ENCODE data around the gene RTF1.

The RTF1 gene

DNA sequence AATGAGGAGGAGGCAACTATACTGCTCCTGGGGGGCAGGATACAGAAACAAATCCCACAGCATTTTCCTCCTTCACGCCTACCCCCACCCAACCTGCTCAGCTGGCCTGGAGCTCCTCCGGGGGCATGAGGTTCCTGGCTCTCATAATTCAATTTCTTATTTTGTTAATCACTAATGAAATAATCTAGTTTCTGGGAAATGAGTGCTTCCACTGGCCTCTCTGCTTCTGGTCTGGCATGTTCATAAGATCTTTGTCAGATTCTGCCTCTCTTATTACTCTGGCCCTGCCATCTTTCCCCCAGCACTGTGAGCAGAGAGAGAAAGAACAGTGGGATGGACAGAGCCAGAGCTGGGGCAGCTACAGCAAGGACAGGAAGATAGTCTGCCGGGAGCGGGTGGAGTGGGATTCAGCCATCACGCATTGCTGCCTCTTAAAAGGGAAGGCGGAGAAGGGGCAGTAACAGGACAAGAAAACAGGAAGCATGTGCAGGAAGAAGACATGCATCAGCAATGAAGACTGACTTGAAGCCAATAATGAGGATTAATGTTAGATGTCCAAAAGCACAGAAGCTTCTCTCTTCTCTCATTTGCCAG lies 113.6 kb downstream of the RTF1 start:
- Histone ChIP-seq H3K27me3 (ENCODE audit: control insufficient read depth in 1 of 2, insufficient read depth in 2 of 2, low read length in 2 of 2) (no peaks in the 10 kb centered on the region), H3K4me3 (ENCODE audit: low read length in 2 of 2) (no peak overlapping the region), H3K36me3 (ENCODE audit: control insufficient read depth in 2 of 2, insufficient read depth in 2 of 2, low read length in 2 of 2) (peaks cover 55 to 66% of the 10 kb centered on the region in 2 donors), H3K9ac (ENCODE audit: low read length in 2 of 2) (no peak overlapping the region), H3K9me3 (ENCODE audit: control insufficient read depth in 2 of 2, low read length in 2 of 2) (no peaks in the 10 kb centered on the region), H3K4me1 (ENCODE audit: control insufficient read depth, insufficient read depth, low read length) (no peaks in the 10 kb centered on the region), H3K27ac (ENCODE audit: low read length) (no peak overlapping the region)

All from stomach smooth muscle (tissue), 2 donors.